SK-N-MC (cell line): ENCODE data around the gene UBA3.

Experiments
- EZH2 ChIP-seq: fragments of 200-600 bp; sonication (generic); IDR thresholded peaks from one replicate; pipeline ENCODE4 v1.6.1; 2017; ENCODE audit warnings: antibody characterized with exemption
- FOXP2 ChIP-seq: optimal IDR thresholded peaks from 2 replicates; pipeline ENCODE3; 2011; ENCODE audit warnings: mild to moderate bottlenecking, moderate library complexity; ENCODE audit not compliant: insufficient read depth; ENCODE audit errors: extremely low read length, control extremely low read depth
- POLR2AphosphoS5 ChIP-seq: IDR thresholded peaks from 2 replicates; pipeline ENCODE4 v1.6.1; 2012; ENCODE audit warnings: mild to moderate bottlenecking, low read depth, low read length, borderline replicate concordance

GRCh38 chr3:69012100-69012799 is 67.9 kb downstream of the UBA3 start:
- no peak for TF ChIP-seq EZH2
- TF ChIP-seq POLR2AphosphoS5 = no peak
- TF ChIP-seq FOXP2 = no peak
